ENCODE data around the gene MACO1.

MACO1 gene

DNA sequence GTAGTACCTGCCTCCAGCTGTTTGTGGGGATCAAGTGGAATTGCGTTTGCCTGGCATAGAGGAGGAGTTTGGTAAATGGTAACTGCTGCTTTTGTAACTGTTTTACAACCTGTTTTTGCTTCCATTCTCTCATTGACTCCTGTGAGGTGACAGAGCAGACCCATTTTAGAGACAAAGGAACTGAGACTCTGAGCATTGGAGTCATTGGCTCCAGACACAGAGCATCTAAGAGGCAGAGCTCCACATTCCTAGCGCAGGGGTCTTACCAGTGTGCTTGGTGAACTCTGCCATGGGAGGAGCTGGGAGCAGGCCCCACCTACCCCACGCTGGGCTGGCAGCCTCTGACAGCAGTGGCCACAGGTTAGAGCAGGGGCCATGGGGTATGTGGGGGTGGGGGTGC, 115.1 kb downstream of the MACO1 start:
- H3K27ac ChIP-seq = no peak overlapping the region
- no peak for TF ChIP-seq ZFX (IDR thresholded peaks at IDR 0.05)
- TF ChIP-seq, protein P1, sequence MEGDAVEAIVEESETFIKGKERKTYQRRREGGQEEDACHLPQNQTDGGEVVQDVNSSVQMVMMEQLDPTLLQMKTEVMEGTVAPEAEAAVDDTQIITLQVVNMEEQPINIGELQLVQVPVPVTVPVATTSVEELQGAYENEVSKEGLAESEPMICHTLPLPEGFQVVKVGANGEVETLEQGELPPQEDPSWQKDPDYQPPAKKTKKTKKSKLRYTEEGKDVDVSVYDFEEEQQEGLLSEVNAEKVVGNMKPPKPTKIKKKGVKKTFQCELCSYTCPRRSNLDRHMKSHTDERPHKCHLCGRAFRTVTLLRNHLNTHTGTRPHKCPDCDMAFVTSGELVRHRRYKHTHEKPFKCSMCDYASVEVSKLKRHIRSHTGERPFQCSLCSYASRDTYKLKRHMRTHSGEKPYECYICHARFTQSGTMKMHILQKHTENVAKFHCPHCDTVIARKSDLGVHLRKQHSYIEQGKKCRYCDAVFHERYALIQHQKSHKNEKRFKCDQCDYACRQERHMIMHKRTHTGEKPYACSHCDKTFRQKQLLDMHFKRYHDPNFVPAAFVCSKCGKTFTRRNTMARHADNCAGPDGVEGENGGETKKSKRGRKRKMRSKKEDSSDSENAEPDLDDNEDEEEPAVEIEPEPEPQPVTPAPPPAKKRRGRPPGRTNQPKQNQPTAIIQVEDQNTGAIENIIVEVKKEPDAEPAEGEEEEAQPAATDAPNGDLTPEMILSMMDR (conservative IDR thresholded peaks at IDR 0.05) = no peak

- no peak for TF ChIP-seq ZFX (IDR thresholded peaks at IDR 0.05)
- TF ChIP-seq, protein P1 (conservative IDR thresholded peaks at IDR 0.05) = no peak
- H3K27ac ChIP-seq = no peak overlapping the region
Measured at GRCh38 chr1:25546193-25546592, 115.5 kb downstream of the MACO1 start.

DNA sequence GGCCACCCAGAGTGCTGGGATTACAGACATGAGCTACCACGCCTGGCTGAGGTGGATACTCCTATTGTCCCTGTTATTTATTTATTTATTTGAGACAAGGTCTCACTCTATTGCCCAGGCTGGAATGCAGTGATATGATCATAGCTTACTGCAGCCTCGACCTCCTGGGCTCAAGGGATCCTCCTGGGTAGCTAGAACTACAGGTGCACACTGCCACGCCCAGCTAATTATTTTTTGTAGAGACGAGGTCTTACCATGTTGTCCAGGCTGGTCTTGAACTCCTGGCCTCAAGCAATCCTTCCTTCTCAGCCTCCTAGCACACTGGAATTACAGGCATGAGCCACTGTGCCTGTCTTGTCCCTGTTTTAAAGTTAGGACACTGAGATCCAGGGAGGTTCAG, 117.9 kb downstream of the MACO1 start:
- TF ChIP-seq, protein P1 (conservative IDR thresholded peaks at IDR 0.05) = no peak
- TF ChIP-seq ZFX (IDR thresholded peaks at IDR 0.05) = no peak

GRCh38 chr1:25549273-25550154, 118.8 kb downstream of the MACO1 start:
- H3K27ac ChIP-seq = no peak overlapping the region
- TF ChIP-seq, protein P1 (conservative IDR thresholded peaks at IDR 0.05) = no peak
- no peak for TF ChIP-seq ZFX (IDR thresholded peaks at IDR 0.05)

More for the DNA sequence above, 117.9 kb downstream of the MACO1 start:
- H3K27ac ChIP-seq = no peak overlapping the region
